Measurements from ENCODE around the gene INO80.
A peak's percentile ranks its signal among the peaks of the same experiment; 100 is the strongest.

INO80 gene

DNA sequence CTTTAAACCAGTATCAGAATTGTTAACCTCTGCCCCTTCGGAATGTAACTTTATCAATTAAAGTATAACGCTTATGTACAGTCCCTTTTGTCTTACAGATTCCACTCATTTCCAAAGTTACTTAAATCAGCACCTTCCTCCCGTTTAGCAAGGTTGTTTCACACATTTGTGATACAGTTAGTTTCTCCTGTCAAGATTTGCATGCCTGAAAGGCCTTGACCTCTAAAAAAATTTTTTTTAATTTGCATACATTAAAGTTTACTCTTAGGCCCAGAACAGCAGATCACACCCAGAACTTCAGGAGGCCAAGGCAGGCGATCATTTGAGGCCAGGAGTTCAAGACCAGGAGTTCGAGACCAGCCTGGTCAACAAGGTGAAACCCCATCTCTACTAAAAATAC, 9.1 kb downstream of the INO80 start:
- Histone ChIP-seq H2BK5ac (ENCODE audit: low read depth, low read length, poor library complexity, severe bottlenecking) (no peak overlapping the region), H3K18ac (ENCODE audit: low read depth in 1 of 2, low read length in 2 of 2) (no peak overlapping the region)

GRCh38 chr15:41105348-41106334, 10.4 kb downstream of the INO80 start:
- H3K4me1 ChIP-seq (ENCODE audit: control insufficient read depth, insufficient read depth, low read depth, low read length) = peaks cover 5% of the 10 kb centered on the region
- H2BK15ac ChIP-seq (ENCODE audit: low read depth, poor library complexity, severe bottlenecking) = no peak overlapping the region
- H2AK5ac ChIP-seq (ENCODE audit: low read length, severe bottlenecking) = no peak overlapping the region
- H3K27ac ChIP-seq (ENCODE audit: low read length, poor library complexity, severe bottlenecking) = no peak overlapping the region
- H3K14ac ChIP-seq (ENCODE audit: low read length in 2 of 2) = no peak overlapping the region
- H3K9ac ChIP-seq (ENCODE audit: low read length) = no peak overlapping the region
- no peak for DNase-seq
- no peak overlapping the region for H2AFZ ChIP-seq (ENCODE audit: low read depth, low read length)
- H3K18ac ChIP-seq (ENCODE audit: low read depth in 1 of 2, low read length in 2 of 2) = no peak overlapping the region
- no peak overlapping the region for H3K4me2 ChIP-seq (ENCODE audit: low read length, poor library complexity, severe bottlenecking)
- no peaks in the 10 kb centered on the region for H3K27me3 ChIP-seq (ENCODE audit: control insufficient read depth in 1 of 2, insufficient read depth in 1 of 2, low read length in 2 of 2)
- no peak overlapping the region for H3K4me3 ChIP-seq (ENCODE audit: insufficient read depth in 1 of 2, low read depth in 1 of 2, low read length in 2 of 2)
- H2BK5ac ChIP-seq (ENCODE audit: low read depth, low read length, poor library complexity, severe bottlenecking) = no peak overlapping the region
- H3K4ac ChIP-seq (ENCODE audit: low read depth in 1 of 2, low read length in 2 of 2) = no peak overlapping the region
- peaks cover 10% of the 10 kb centered on the region for H3K79me1 ChIP-seq (replicated peaks; ENCODE audit: low read length, poor library complexity, severe bottlenecking)
- 99% methylated on average over 9 of the region's 11 CpGs for WGBS
- no peak overlapping the region for H2BK12ac ChIP-seq (ENCODE audit: low read length in 2 of 2)
- no peak overlapping the region for H3K23ac ChIP-seq (ENCODE audit: low read length in 2 of 2)
- H3K9me3 ChIP-seq (ENCODE audit: control insufficient read depth, low read length) = no peaks in the 10 kb centered on the region
- no peak overlapping the region for H2BK120ac ChIP-seq (ENCODE audit: low read depth, low read length)
- no peak overlapping the region for H4K8ac ChIP-seq (ENCODE audit: low read length)
- peaks cover 0 to 13% of the 10 kb centered on the region in 2 experiments for H3K36me3 ChIP-seq (ENCODE audit: control insufficient read depth in 1 of 2, insufficient read depth in 2 of 2, low read depth in 1 of 2, low read length in 2 of 2)
- no peak overlapping the region for H4K91ac ChIP-seq (ENCODE audit: low read length)

More for the DNA sequence above, 9.1 kb downstream of the INO80 start:
- Histone ChIP-seq H3K23ac (ENCODE audit: low read length in 2 of 2) (no peak overlapping the region), H4K8ac (ENCODE audit: low read length) (no peak overlapping the region), H3K27ac (ENCODE audit: low read length, poor library complexity, severe bottlenecking) (no peak overlapping the region), H3K79me1 (replicated peaks; ENCODE audit: low read length, poor library complexity, severe bottlenecking) (peaks cover 11% of the 10 kb centered on the region), H4K91ac (ENCODE audit: low read length) (no peak overlapping the region), H2BK120ac (ENCODE audit: low read depth, low read length) (no peak overlapping the region), H2AFZ (ENCODE audit: low read depth, low read length) (no peak overlapping the region), H3K4me2 (ENCODE audit: low read length, poor library complexity, severe bottlenecking) (no peak overlapping the region), H2BK15ac (ENCODE audit: low read depth, poor library complexity, severe bottlenecking) (no peak overlapping the region), H3K9me3 (ENCODE audit: control insufficient read depth, low read length) (no peaks in the 10 kb centered on the region), H2BK12ac (ENCODE audit: low read length in 2 of 2) (no peak overlapping the region), H3K9ac (ENCODE audit: low read length) (no peak overlapping the region), H3K36me3 (ENCODE audit: control insufficient read depth in 1 of 2, insufficient read depth in 2 of 2, low read depth in 1 of 2, low read length in 2 of 2) (peaks cover 0 to 13% of the 10 kb centered on the region in 2 experiments), H3K14ac (ENCODE audit: low read length in 2 of 2) (no peak overlapping the region), H3K27me3 (ENCODE audit: control insufficient read depth in 1 of 2, insufficient read depth in 1 of 2, low read length in 2 of 2) (no peaks in the 10 kb centered on the region), H2AK5ac (ENCODE audit: low read length, severe bottlenecking) (no peak overlapping the region), H3K4ac (ENCODE audit: low read depth in 1 of 2, low read length in 2 of 2) (no peak overlapping the region), H3K4me3 (ENCODE audit: insufficient read depth in 1 of 2, low read depth in 1 of 2, low read length in 2 of 2) (no peak overlapping the region), H3K4me1 (ENCODE audit: control insufficient read depth, insufficient read depth, low read depth, low read length) (peaks cover 5% of the 10 kb centered on the region)
- WGBS = 97% methylated on average over 5 of the region's 5 CpGs
- DNase-seq = no peak

DNA sequence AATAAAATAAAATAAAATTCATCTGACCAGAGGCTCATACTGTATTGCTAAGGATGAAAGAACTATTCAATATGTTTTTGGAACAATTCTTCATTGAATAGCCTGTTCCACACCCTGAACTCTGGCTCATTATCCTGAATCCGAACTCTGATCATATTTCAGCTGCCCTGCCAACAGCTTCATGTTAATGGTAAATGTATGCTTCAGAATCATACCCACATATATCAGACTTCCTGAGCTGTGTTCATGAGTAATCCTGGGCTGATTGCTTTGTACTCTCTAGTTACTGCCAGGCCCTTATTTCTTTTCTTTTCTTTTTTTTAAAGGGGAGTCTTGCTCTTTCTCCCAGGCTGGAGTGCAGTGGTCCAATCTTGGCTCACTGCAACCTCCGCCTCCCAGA, 11.8 kb downstream of the INO80 start:
- Histone ChIP-seq H2AK5ac (ENCODE audit: low read length, severe bottlenecking) (no peak overlapping the region), H3K4ac (ENCODE audit: low read depth in 1 of 2, low read length in 2 of 2) (no peak overlapping the region), H3K9me3 (ENCODE audit: control insufficient read depth, low read length) (no peaks in the 10 kb centered on the region), H3K18ac (ENCODE audit: low read depth in 1 of 2, low read length in 2 of 2) (no peak overlapping the region), H4K91ac (ENCODE audit: low read length) (no peak overlapping the region), H2BK15ac (ENCODE audit: low read depth, poor library complexity, severe bottlenecking) (no peak overlapping the region), H3K27me3 (ENCODE audit: control insufficient read depth in 1 of 2, insufficient read depth in 1 of 2, low read length in 2 of 2) (no peaks in the 10 kb centered on the region), H2BK120ac (ENCODE audit: low read depth, low read length) (no peak overlapping the region), H3K36me3 (ENCODE audit: control insufficient read depth in 1 of 2, insufficient read depth in 2 of 2, low read depth in 1 of 2, low read length in 2 of 2) (peaks cover 0 to 5% of the 10 kb centered on the region in 2 experiments), H3K27ac (ENCODE audit: low read length, poor library complexity, severe bottlenecking) (no peak overlapping the region), H3K14ac (ENCODE audit: low read length in 2 of 2) (no peak overlapping the region), H3K79me1 (replicated peaks; ENCODE audit: low read length, poor library complexity, severe bottlenecking) (peaks cover 9% of the 10 kb centered on the region), H3K4me1 (ENCODE audit: control insufficient read depth, insufficient read depth, low read depth, low read length) (peaks cover 5% of the 10 kb centered on the region), H2AFZ (ENCODE audit: low read depth, low read length) (no peak overlapping the region), H2BK5ac (ENCODE audit: low read depth, low read length, poor library complexity, severe bottlenecking) (no peak overlapping the region), H3K23ac (ENCODE audit: low read length in 2 of 2) (no peak overlapping the region), H3K9ac (ENCODE audit: low read length) (peak overlapping the region; percentile 31), H3K4me3 (ENCODE audit: insufficient read depth in 1 of 2, low read depth in 1 of 2, low read length in 2 of 2) (no peak overlapping the region), H4K8ac (ENCODE audit: low read length) (no peak overlapping the region), H3K4me2 (ENCODE audit: low read length, poor library complexity, severe bottlenecking) (no peak overlapping the region), H2BK12ac (ENCODE audit: low read length in 2 of 2) (no peak overlapping the region)
- DNase-seq = peak; percentile 16
- WGBS = 100% methylated on average over 1 of the region's 2 CpGs

DNA sequence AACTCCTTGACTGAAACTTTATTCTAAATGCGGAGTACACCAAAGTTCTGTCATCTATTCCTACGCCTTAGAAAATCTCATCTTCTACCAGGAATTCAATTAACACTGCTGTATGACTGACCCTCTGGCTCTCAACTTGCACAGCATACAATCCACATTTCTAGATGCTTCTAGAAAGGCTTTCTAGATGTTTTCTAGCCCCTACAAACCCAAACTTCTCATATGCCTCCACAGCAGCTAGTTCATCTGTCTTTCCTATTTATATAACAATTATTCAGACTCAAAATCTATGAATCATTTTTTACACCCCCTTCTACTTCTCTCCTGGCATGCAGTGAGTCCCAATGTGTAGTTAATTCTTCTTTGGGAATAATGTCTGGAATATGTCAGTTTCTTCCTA, 13.2 kb downstream of the INO80 start:
- Histone ChIP-seq H2BK12ac (ENCODE audit: low read length in 2 of 2) (no peak overlapping the region), H3K79me1 (replicated peaks; ENCODE audit: low read length, poor library complexity, severe bottlenecking) (peaks cover 12% of the 10 kb centered on the region), H3K36me3 (ENCODE audit: control insufficient read depth in 1 of 2, insufficient read depth in 2 of 2, low read depth in 1 of 2, low read length in 2 of 2) (peaks cover 3 to 5% of the 10 kb centered on the region in 2 experiments), H2AFZ (ENCODE audit: low read depth, low read length) (no peak overlapping the region), H3K4me1 (ENCODE audit: control insufficient read depth, insufficient read depth, low read depth, low read length) (peaks cover 5% of the 10 kb centered on the region), H3K27me3 (ENCODE audit: control insufficient read depth in 1 of 2, insufficient read depth in 1 of 2, low read length in 2 of 2) (no peaks in the 10 kb centered on the region), H3K4me3 (ENCODE audit: insufficient read depth in 1 of 2, low read depth in 1 of 2, low read length in 2 of 2) (no peak overlapping the region), H3K9me3 (ENCODE audit: control insufficient read depth, low read length) (no peaks in the 10 kb centered on the region), H3K14ac (ENCODE audit: low read length in 2 of 2) (no peak overlapping the region), H3K9ac (ENCODE audit: low read length) (peak overlapping the region; percentile 1), H2BK120ac (ENCODE audit: low read depth, low read length) (no peak overlapping the region), H3K4ac (ENCODE audit: low read depth in 1 of 2, low read length in 2 of 2) (no peak overlapping the region), H3K23ac (ENCODE audit: low read length in 2 of 2) (no peak overlapping the region), H4K8ac (ENCODE audit: low read length) (no peak overlapping the region), H3K4me2 (ENCODE audit: low read length, poor library complexity, severe bottlenecking) (no peak overlapping the region), H2BK15ac (ENCODE audit: low read depth, poor library complexity, severe bottlenecking) (no peak overlapping the region), H4K91ac (ENCODE audit: low read length) (no peak overlapping the region), H2BK5ac (ENCODE audit: low read depth, low read length, poor library complexity, severe bottlenecking) (no peak overlapping the region), H3K27ac (ENCODE audit: low read length, poor library complexity, severe bottlenecking) (no peak overlapping the region), H2AK5ac (ENCODE audit: low read length, severe bottlenecking) (no peak overlapping the region), H3K18ac (ENCODE audit: low read depth in 1 of 2, low read length in 2 of 2) (no peak overlapping the region)
- 96% methylated on average over 2 of the region's 2 CpGs for WGBS
- no peak for DNase-seq
